Femur (tissue), 1 donor: ENCODE results near the gene WDR45.

Source experiments
- DNase-seq: peaks from one replicate; pipeline ENCODE4 v3.0.0-alpha.2; 2017

WDR45 gene

GRCh38 chrX:49043220-49043986 lies 36.3 kb downstream of the WDR45 start, which contains the start of gene TFE3:
TSS of gene TFE3 (minus strand) at chrX:49043357. CDS start at chrX:49043226, 131 bp downstream.
- peak; percentile 99 for DNase-seq

- no peak for DNase-seq
These were observed 37.0 kb downstream of the WDR45 start for GRCh38 chrX:49042581-49043219.

GRCh38 chrX:49041744-49042580 lies 37.7 kb downstream of the WDR45 start:
- no peak for DNase-seq

- no peak for DNase-seq
These were observed 39.2 kb downstream of the WDR45 start for GRCh38 chrX:49040376-49040955.

GRCh38 chrX:49039598-49040375 lies 39.9 kb downstream of the WDR45 start:
- peak; percentile 69 for DNase-seq

GRCh38 chrX:49037883-49038475 lies 41.7 kb downstream of the WDR45 start:
- DNase-seq = no peak

- DNase-seq = no peak
These were observed 49.4 kb downstream of the WDR45 start for GRCh38 chrX:49030283-49030682.

GRCh38 chrX:49029876-49030275 lies 49.8 kb downstream of the WDR45 start:
- no peak for DNase-seq
